HG02678 (cell line): ENCODE results near the gene KIF5A.
A peak's percentile ranks its signal among the peaks of the same experiment; 100 is the strongest.
"Not testable (repeated sequence)": the region's sequence is repeated elsewhere in the genome, so short reads cannot be mapped to it uniquely, and the experiment has no call there.

Experiments
- ATAC-seq: cut with Tn5 transposase; IDR thresholded peaks from one replicate; pipeline ENCODE4 v1.9.1; 2021; ENCODE audit warnings: mild to moderate bottlenecking, moderate library complexity; ENCODE audit not compliant: unreplicated experiment

Gene KIF5A

GRCh38 chr12:57617942-57618341 lies 68.1 kb downstream of the KIF5A start:
- no peak for ATAC-seq

- ATAC-seq = not testable (repeated sequence)
Observed at GRCh38 chr12:57618431-57618830, 68.6 kb downstream of the KIF5A start.

- no peak for ATAC-seq
Observed at GRCh38 chr12:57618966-57619433, 69.2 kb downstream of the KIF5A start.

GRCh38 chr12:57619434-57620244 lies 69.8 kb downstream of the KIF5A start:
- no peak for ATAC-seq

- ATAC-seq = no peak
Observed at GRCh38 chr12:57620245-57620935, 70.5 kb downstream of the KIF5A start.

GRCh38 chr12:57620936-57621496 lies 71.2 kb downstream of the KIF5A start:
- no peak for ATAC-seq

- peak; percentile 74 for ATAC-seq
Observed at GRCh38 chr12:57621497-57622292, 71.9 kb downstream of the KIF5A start.

- ATAC-seq = no peak
Observed at GRCh38 chr12:57622293-57623245, 72.7 kb downstream of the KIF5A start.

- no peak for ATAC-seq
Observed at GRCh38 chr12:57623385-57623784, 73.5 kb downstream of the KIF5A start.

- no peak for ATAC-seq
Observed at GRCh38 chr12:57623811-57624390, 74.1 kb downstream of the KIF5A start.

GRCh38 chr12:57624441-57625220 lies 74.8 kb downstream of the KIF5A start:
- ATAC-seq = no peak

GRCh38 chr12:57625261-57626032 lies 75.6 kb downstream of the KIF5A start:
- no peak for ATAC-seq

GRCh38 chr12:57626111-57626920 lies 76.5 kb downstream of the KIF5A start:
- no peak for ATAC-seq

- no peak for ATAC-seq
Observed at GRCh38 chr12:57626921-57627445, 77.1 kb downstream of the KIF5A start.

- no peak for ATAC-seq
Observed at GRCh38 chr12:57627501-57628279, 77.8 kb downstream of the KIF5A start.
